ENCODE data around the gene WNT1.

Gene WNT1

GRCh38 chr12:48961801-48962200 is 16.3 kb upstream of the WNT1 start:
- DNase-seq: no peak

GRCh38 chr12:48965298-48965838 is 12.8 kb upstream of the WNT1 start:
- no peak for DNase-seq

- no peak for DNase-seq
Measured at GRCh38 chr12:48966177-48966895, 11.8 kb upstream of the WNT1 start.

GRCh38 chr12:48967991-48968390 is 10.1 kb upstream of the WNT1 start:
- DNase-seq: no peak

GRCh38 chr12:48968467-48968866 is 9.7 kb upstream of the WNT1 start:
- DNase-seq: no peak

GRCh38 chr12:48969160-48969771 is 8.9 kb upstream of the WNT1 start:
- no peak for DNase-seq

GRCh38 chr12:48969833-48970701 is 8.1 kb upstream of the WNT1 start:
- DNase-seq: peak in 1 of 2 donors; percentile 46

GRCh38 chr12:48970702-48971334 is 7.3 kb upstream of the WNT1 start:
- no peak for DNase-seq

- no peak for DNase-seq
Measured at GRCh38 chr12:48972213-48972951, 5.7 kb upstream of the WNT1 start.

- no peak for DNase-seq
Measured at GRCh38 chr12:48972952-48973483, 5.1 kb upstream of the WNT1 start.

- DNase-seq: no peak
Measured at GRCh38 chr12:48973531-48973930, 4.6 kb upstream of the WNT1 start.

GRCh38 chr12:48973941-48974673 is 4.0 kb upstream of the WNT1 start:
- no peak for DNase-seq

- peak; percentile 81 to 85 for DNase-seq
Measured at GRCh38 chr12:48977290-48978281, 536 bp upstream of the WNT1 start.

- DNase-seq: no peak
Measured at GRCh38 chr12:48978741-48979601, 849 bp downstream of the WNT1 start.

- peak; percentile 43 to 56 for DNase-seq
Measured at GRCh38 chr12:48979602-48980388, 1.7 kb downstream of the WNT1 start.

- DNase-seq: peak; percentile 36 to 41
Measured at GRCh38 chr12:48980389-48980952, 2.3 kb downstream of the WNT1 start.

GRCh38 chr12:48980953-48981756 is 3.0 kb downstream of the WNT1 start:
- DNase-seq: peak; percentile 55 to 66

Measured in CD4-positive, alpha-beta T cell treated with Interleukin-1 beta for 1 hour (primary cell).